H9 (cell line): Measurements from ENCODE around the gene NFATC2IP. TPM values are rescaled to one million over a fixed set of nuclear protein-coding genes. Genes with fewer than 3 reads are reported as not detected.

ENCODE experiments used
- DNase-seq: peaks from one replicate; pipeline ENCODE4 v3.0.0-alpha.2; 2017
- H2AFZ ChIP-seq: one replicate; pipeline ENCODE4 v1.6.1; 2013; ENCODE audit warnings: mild to moderate bottlenecking, low read length, control low read depth, moderate library complexity
- H2AK5ac ChIP-seq: 2 replicates; pipeline ENCODE4 v1.6.1; 2013; ENCODE audit warnings: low read length, control low read depth, mixed read lengths; ENCODE audit not compliant: insufficient read length
- H2BK120ac ChIP-seq: one replicate; pipeline ENCODE4 v1.6.1; 2013; ENCODE audit warnings: low read depth, mild to moderate bottlenecking, low read length, control low read depth, inconsistent platforms; ENCODE audit not compliant: poor library complexity, severe bottlenecking
- H2BK12ac ChIP-seq: 2 replicates; pipeline ENCODE4 v1.6.1; 2013; ENCODE audit warnings: low read length, control low read depth, mixed read lengths, low read depth; ENCODE audit not compliant: insufficient read length
- H2BK15ac ChIP-seq: 2 replicates; pipeline ENCODE4 v1.6.1; 2013; ENCODE audit warnings: low read depth, low read length, control low read depth
- H2BK20ac ChIP-seq: one replicate; pipeline ENCODE4 v1.6.1; 2013; ENCODE audit warnings: low read depth, mild to moderate bottlenecking, low read length, control low read depth, inconsistent platforms; ENCODE audit not compliant: poor library complexity, severe bottlenecking
- H2BK5ac ChIP-seq: 2 replicates; pipeline ENCODE4 v1.6.1; 2013; ENCODE audit warnings: low read length, control low read depth, mixed read lengths; ENCODE audit not compliant: insufficient read length
- H3K14ac ChIP-seq: 2 replicates; pipeline ENCODE4 v1.6.1; 2013; ENCODE audit warnings: low read length, control low read depth; ENCODE audit not compliant: insufficient read depth
- H3K18ac ChIP-seq: 2 replicates; pipeline ENCODE4 v1.6.1; 2013; ENCODE audit warnings: low read depth, mild to moderate bottlenecking, mixed read lengths, low read length, control low read depth; ENCODE audit not compliant: insufficient read length
- H3K23ac ChIP-seq: 2 replicates; pipeline ENCODE4 v1.6.1; 2013; ENCODE audit warnings: low read length, control low read depth, mixed read lengths, low read depth; ENCODE audit not compliant: insufficient read length
- H3K23me2 ChIP-seq: 2 replicates; pipeline ENCODE4 v1.6.1; 2013; ENCODE audit warnings: low read depth, mild to moderate bottlenecking, mixed read lengths, low read length, control low read depth; ENCODE audit not compliant: insufficient read length, poor library complexity, severe bottlenecking
- H3K27ac ChIP-seq: 2 replicates; pipeline ENCODE4 v1.5.1; 2013; ENCODE audit warnings: low read length, control low read depth, mixed read lengths, low read depth; ENCODE audit not compliant: insufficient read length
- H3K27me3 ChIP-seq: 2 replicates; pipeline ENCODE4 v1.6.1; 2013; ENCODE audit warnings: low read length, control low read depth, inconsistent platforms; ENCODE audit not compliant: insufficient read depth
- H3K4ac ChIP-seq: 2 replicates; pipeline ENCODE4 v1.6.1; 2013; ENCODE audit warnings: low read depth, mild to moderate bottlenecking, control low read depth, inconsistent platforms, low read length, moderate library complexity
- H3K4me1 ChIP-seq: 2 replicates; pipeline ENCODE4 v1.6.1; 2013; ENCODE audit warnings: low read length, control low read depth, inconsistent platforms; ENCODE audit not compliant: insufficient read depth
- H3K4me2 ChIP-seq: 2 replicates; pipeline ENCODE4 v1.6.1; 2013; ENCODE audit warnings: low read length, control low read depth, mixed read lengths; ENCODE audit not compliant: insufficient read length, insufficient read depth
- H3K56ac ChIP-seq: 2 replicates; pipeline ENCODE4 v1.6.1; 2013; ENCODE audit warnings: low read depth, mild to moderate bottlenecking, mixed read lengths, low read length, control low read depth; ENCODE audit not compliant: insufficient read length
- H3K79me1 ChIP-seq: 2 replicates; pipeline ENCODE4 v1.6.1; 2013; ENCODE audit warnings: low read depth, mild to moderate bottlenecking, moderate library complexity, low read length, control low read depth, inconsistent platforms; ENCODE audit not compliant: insufficient read depth, poor library complexity, severe bottlenecking
- H3K79me2 ChIP-seq: 2 replicates; pipeline ENCODE4 v1.6.1; 2013; ENCODE audit warnings: low read length, control low read depth, inconsistent platforms; ENCODE audit not compliant: insufficient read depth
- H3K9ac ChIP-seq: 2 replicates; pipeline ENCODE4 v1.6.1; 2013; ENCODE audit warnings: low read length, control low read depth, mixed read lengths; ENCODE audit not compliant: insufficient read length; ENCODE audit errors: extremely low read depth
- H3K9me3 ChIP-seq: one replicate; pipeline ENCODE4 v1.6.1; 2013; ENCODE audit warnings: low read depth, low read length, inconsistent platforms; ENCODE audit not compliant: control insufficient read depth
- H3T11ph ChIP-seq: one replicate; pipeline ENCODE4 v1.6.1; 2013; ENCODE audit warnings: mild to moderate bottlenecking, low read length, control low read depth, inconsistent platforms
- H4K20me1 ChIP-seq: one replicate; pipeline ENCODE4 v1.6.1; 2013; ENCODE audit not compliant: control insufficient read depth, insufficient read length, insufficient read depth
- H4K5ac ChIP-seq: 2 replicates; pipeline ENCODE4 v1.6.1; 2013; ENCODE audit warnings: low read depth, mild to moderate bottlenecking, mixed read lengths, low read length, control low read depth; ENCODE audit not compliant: insufficient read length
- H4K8ac ChIP-seq: replicated peaks from 2 replicates; pipeline ENCODE4 v1.6.1; 2013; ENCODE audit warnings: low read length, control low read depth, mixed read lengths, low read depth; ENCODE audit not compliant: insufficient read length
- H4K91ac ChIP-seq: 2 replicates; pipeline ENCODE4 v1.6.1; 2013; ENCODE audit warnings: low read depth, mild to moderate bottlenecking, moderate library complexity, mixed read lengths, low read length, control low read depth; ENCODE audit not compliant: insufficient read length
- H3K27ac Mint-ChIP-seq, 3 experiments: 2 replicates in 2 of 3; 3 replicates in 1 of 3; pipeline ENCODE4 v1.8.0; 2020 to 2021; ENCODE audit warnings: mixed read lengths in 3 of 3, mild to moderate bottlenecking in 1 of 3, moderate library complexity in 1 of 3
- H3K27me3 Mint-ChIP-seq: 2 replicates; pipeline ENCODE4 v1.8.0; 2021; ENCODE audit warnings: low read depth, mild to moderate bottlenecking, moderate library complexity, mixed read lengths
- H3K36me3 Mint-ChIP-seq, 3 experiments: 2 replicates in 2 of 3; 3 replicates in 1 of 3; pipeline ENCODE4 v1.8.0; 2020 to 2021; ENCODE audit warnings: low read depth in 3 of 3, mixed read lengths in 3 of 3; ENCODE audit not compliant: insufficient read depth in 1 of 3
- H3K4me1 Mint-ChIP-seq, 2 experiments: 2 replicates each; pipeline ENCODE4 v1.8.0; 2020; ENCODE audit warnings: mixed read lengths in 2 of 2
- H3K4me3 Mint-ChIP-seq, 2 experiments: 2 replicates in 1 of 2; 3 replicates in 1 of 2; pipeline ENCODE4 v1.8.0; 2020 to 2021; ENCODE audit warnings: mild to moderate bottlenecking in 2 of 2, mixed read lengths in 2 of 2, moderate library complexity in 1 of 2
- H3K9me3 Mint-ChIP-seq, 2 experiments: 2 replicates in 1 of 2; 3 replicates in 1 of 2; pipeline ENCODE4 v1.8.0; 2020; ENCODE audit warnings: mild to moderate bottlenecking in 2 of 2, mixed read lengths in 2 of 2, moderate library complexity in 1 of 2
- CTCF ChIP-seq: fragments of 200-600 bp; sonication (generic); conservative IDR thresholded peaks from 3 replicates; pipeline ENCODE4 v1.8.0; 2021; ENCODE audit warnings: antibody characterized with exemption, mild to moderate bottlenecking
- WGBS: extraction: QIAGEN DNeasy Blood & Tissue Kit; methylation state at CpG from one replicate; pipeline ENCODE4 v1.1.7; 2013; ENCODE audit warnings: missing lambda C conversion rate, low lambda C conversion rate, mixed read lengths; ENCODE audit not compliant: insufficient read length; ENCODE audit errors: extremely low coverage; 5-methylcytosine and 5-hydroxymethylcytosine counted together
- total RNA-seq: library from RNA; stranded (reverse); gene quantifications from 2 replicates; pipeline ENCODE4 v1.2.1, GENCODE V29; 2021

The NFATC2IP gene
- total RNA-seq, 1 experiment from 2014 or later, result 73.8 TPM

DNA sequence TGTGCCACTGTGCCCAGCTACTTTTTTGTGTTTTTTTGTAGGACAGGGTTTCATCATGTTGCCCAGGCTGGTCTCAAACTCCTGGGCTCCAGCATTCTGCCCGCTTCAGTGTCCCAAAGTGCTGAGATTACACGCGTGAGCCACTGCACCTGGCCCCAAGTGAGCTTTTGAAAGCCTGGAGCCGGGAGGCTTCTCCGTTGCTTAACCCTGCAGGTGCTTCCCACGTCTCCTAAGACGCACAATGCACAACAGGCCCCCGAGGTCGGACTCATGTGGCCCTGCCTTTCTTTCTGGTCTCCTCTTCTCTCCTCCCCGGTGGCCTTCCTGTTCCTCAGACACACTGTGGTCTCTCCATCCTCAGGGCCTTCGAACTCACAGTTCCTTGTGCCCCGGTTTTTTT lies 38.2 kb upstream of the NFATC2IP start:
- H3K14ac ChIP-seq, result no peak overlapping the region
- H3K56ac ChIP-seq, result no peak overlapping the region
- no peaks in the 10 kb centered on the region for H3K23me2 ChIP-seq
- no peaks in the 10 kb centered on the region for H4K20me1 ChIP-seq
- H3K27ac ChIP-seq, result no peak overlapping the region
- no peak overlapping the region for H4K5ac ChIP-seq
- H4K8ac ChIP-seq, result no peak overlapping the region
- no peaks in the 10 kb centered on the region for H3K9me3 ChIP-seq
- H2BK120ac ChIP-seq, result no peak overlapping the region
- no peak overlapping the region for H3K23ac ChIP-seq
- H3K4me1 ChIP-seq, result no peaks in the 10 kb centered on the region
- no peak for TF ChIP-seq CTCF
- no peaks in the 10 kb centered on the region for H3K27me3 Mint-ChIP-seq
- no peak overlapping the region for H2BK15ac ChIP-seq
- H3K18ac ChIP-seq, result no peak overlapping the region
- H2BK20ac ChIP-seq, result no peak overlapping the region
- no peak overlapping the region for H3K9ac ChIP-seq
- no peaks in the 10 kb centered on the region for H3K9me3 Mint-ChIP-seq
- H3K36me3 Mint-ChIP-seq, result peaks cover 4 to 41% (median 23%) of the 10 kb centered on the region in 3 experiments; a peak in 5 of 7 replicates
- no peak overlapping the region for H3T11ph ChIP-seq
- H2BK12ac ChIP-seq, result no peak overlapping the region
- H3K4ac ChIP-seq, result no peak overlapping the region
- H3K27me3 ChIP-seq, result no peaks in the 10 kb centered on the region
- peak overlapping the region in 2 of 3 experiments; percentile 85; a peak in 4 of 7 replicates for H3K27ac Mint-ChIP-seq
- H3K4me1 Mint-ChIP-seq, result no peaks in the 10 kb centered on the region
- H2BK5ac ChIP-seq, result no peak overlapping the region
- H3K79me1 ChIP-seq, result no peaks in the 10 kb centered on the region
- no peaks in the 10 kb centered on the region for H3K79me2 ChIP-seq
- H2AK5ac ChIP-seq, result no peak overlapping the region
- H2AFZ ChIP-seq, result no peak overlapping the region
- H3K4me2 ChIP-seq, result no peak overlapping the region
- DNase-seq, result no peak
- H3K4me3 Mint-ChIP-seq, result no peak overlapping the region; a peak in 1 of 5 replicates
- no CpG with 5 or more reads among the region's 12 CpGs for WGBS
- no peak overlapping the region for H4K91ac ChIP-seq
